Psoas muscle (tissue), 8 donors: Measurements from ENCODE around the gene CARD19. TPM values are rescaled to one million over a fixed set of nuclear protein-coding genes. Genes with fewer than 3 reads are reported as not detected.

Experiments
- ATAC-seq, 4 donors: fragments of 200-7000 bp; cut with Tn5 transposase; one replicate each; pipeline ENCODE4 v1.9.1; 2020; ENCODE audit warnings: moderate library complexity in 3 of 4, mild to moderate bottlenecking in 2 of 4
- DNase-seq, 2 donors: peaks; one replicate each; pipeline ENCODE4 v3.0.0-alpha.2; 2020
- H3K27ac ChIP-seq: fragments of 200-600 bp; one replicate; pipeline ENCODE4 v1.8.0; 2022
- H3K27me3 ChIP-seq, 3 donors: fragments of 200-600 bp in 1 of 3; one replicate each; pipeline versions ENCODE4 v1.6.1 to v1.8.0; 2013 to 2022; ENCODE audit warnings: low read length in 2 of 3, mild to moderate bottlenecking in 2 of 3, moderate library complexity in 1 of 3; ENCODE audit not compliant: insufficient read depth in 3 of 3
- H3K36me3 ChIP-seq, 2 donors: fragments of 200-600 bp in 1 of 2; one replicate each; pipeline versions ENCODE4 v1.6.1 to v1.8.0; 2013 to 2022; ENCODE audit warnings: low read depth in 1 of 2, mild to moderate bottlenecking in 1 of 2, moderate library complexity in 1 of 2; ENCODE audit not compliant: insufficient read depth in 1 of 2
- H3K4me1 ChIP-seq: fragments of 200-600 bp; one replicate; pipeline ENCODE4 v1.8.0; 2022
- H3K4me3 ChIP-seq: fragments of 200-600 bp; one replicate; pipeline ENCODE4 v1.8.0; 2022; ENCODE audit warnings: mild to moderate bottlenecking
- H3K9me3 ChIP-seq: fragments of 200-600 bp; one replicate; pipeline ENCODE4 v1.8.0; 2022
- CTCF ChIP-seq: fragments of 200-600 bp; IDR thresholded peaks from one replicate; pipeline ENCODE4 v1.8.0; 2022; ENCODE audit warnings: antibody characterized with exemption
- whole genome bisulfite sequencing, 3 donors: extraction: QIAGEN DNeasy Blood & Tissue Kit; methylation state at CpG; one replicate each; pipeline versions ENCODE4 v1.1.6 to v1.1.7; 2013; 5-methylcytosine and 5-hydroxymethylcytosine counted together
- intact Hi-C, 2 donors: fragments of 100-400 bp; cut with DNase I; formaldehyde crosslinking; loops; one replicate each; pipeline versions ENCODE4 v1.11.0 to v1.14.2; 2022
- long read RNA-seq, 2 donors: library from polyadenylated mRNA; unstranded; transcript quantifications; one replicate each; pipeline ENCODE4 v2.0.0, GENCODE V29; 2021
- polyA plus RNA-seq, 3 donors: library from polyadenylated mRNA; stranded (reverse); fragments of 200-250 nt; gene quantifications; one replicate each; pipeline ENCODE4 v1.2.3, GENCODE V29; 2013
- total RNA-seq, 4 donors: library from RNA; stranded (reverse); fragmentation: NEBNext Ultra II Directional in 2 of 4; extraction: Animal tissue kit (Norgen Biotek cat#: 25700) in 2 of 4; gene quantifications; one replicate each; pipeline versions ENCODE4 v1.2.1 to v1.2.4, GENCODE V29; 2021 to 2023
- donor health status: healthy with polysubstance abuse.
- donor health status: DM: no; HTN: no; CAD: no; lungs with moderate emphysema.
- donor health status: Bipolar disorder and iron deficiency.
- donor health status: healthy.
- donor health status: DM: yes; HTN: yes; CAD: no.
- donor health status: DM: no; HTN: no; CAD: no.
- donor health status: DM: no; HTN: no; CAD: no.
- donor health status: DM: yes; HTN: yes; CAD: no.

The CARD19 gene
- total RNA-seq (10 to 100 TPM; 27.9 to 46.7 (median 38.2) TPM), polyA plus RNA-seq (10 to 100 TPM; 62.1 to 86.3 (median 66.1) TPM)
- long read RNA-seq, donor 1, transcript CARD19-201 (6 exons, 855 nt): major isoform, 7 of 19 reads
- long read RNA-seq, donor 1, transcript CARD19-207 (6 exons, 759 nt): minor isoform, 5 of 19 reads
- long read RNA-seq, donor 1, partial matches to known transcripts: 0 of 19 reads
- long read RNA-seq, donor 1, other reads (novel, unspliced or antisense): 3 of 19 reads
- long read RNA-seq, donor 2, transcript CARD19-207 (6 exons, 759 nt): minor isoform, 7 of 37 reads
- long read RNA-seq, donor 2, transcript CARD19-201 (6 exons, 855 nt): major isoform, 12 of 37 reads
- long read RNA-seq, donor 2, partial matches to known transcripts: 0 of 37 reads
- long read RNA-seq, donor 2, other reads (novel, unspliced or antisense): 13 of 37 reads

- H3K36me3 ChIP-seq: no peaks in the 10 kb centered on the region
- H3K4me1 ChIP-seq: peaks cover 32% of the 10 kb centered on the region
- no peaks in the 10 kb centered on the region for H3K27me3 ChIP-seq
- no peak for TF ChIP-seq CTCF
- intact Hi-C loops: loop anchor here in 1 of 2 donors (10.0 kb wide), 2 partner anchors 91 to 359 kb away; partner anchors contain the start of genes FAM120A and FAM120AOS
- DNase-seq (peak in 1 of 2 donors; percentile 85), ATAC-seq (peak; percentile 13 to 34 (median 18))
- peak within 1 kb of the TSS; percentile 99 for H3K4me3 ChIP-seq
- H3K9me3 ChIP-seq: peaks cover 5% of the 10 kb centered on the region
- peak within 1 kb of the TSS; percentile 98 for H3K27ac ChIP-seq
- 0 to 2% (median 0%) methylated on average over 25 to 65 of the region's 65 CpGs for WGBS, 3 donors
Measured at GRCh38 chr9:93096131-93096802, at the start of gene CARD19. TSS of gene CARD19 (plus strand) at chr9:93096217. CDS start at chr9:93096346, 129 bp downstream.

- no peak for ATAC-seq
- H3K36me3 ChIP-seq: no peaks in the 10 kb centered on the region
- no peaks in the 10 kb centered on the region for H3K27me3 ChIP-seq
- H3K9me3 ChIP-seq: no peaks in the 10 kb centered on the region
- no peaks in the 10 kb centered on the region for H3K4me1 ChIP-seq
- peak in 1 of 2 donors; percentile 15 for DNase-seq
- H3K27ac ChIP-seq: no peak overlapping the region
- no peak for TF ChIP-seq CTCF
- 57 to 65% (median 60%) methylated on average over 8 of the region's 8 CpGs for WGBS, 3 donors
- H3K4me3 ChIP-seq: no peak overlapping the region
- intact Hi-C loops: no loop called here
Measured at GRCh38 chr9:93048566-93049448, 47.2 kb upstream of the CARD19 start.

GRCh38 chr9:93049491-93049890 lies 46.5 kb upstream of the CARD19 start:
- Histone ChIP-seq H3K27ac (no peak overlapping the region), H3K9me3 (no peaks in the 10 kb centered on the region), H3K4me3 (no peak overlapping the region), H3K27me3 (no peaks in the 10 kb centered on the region), H3K36me3 (no peaks in the 10 kb centered on the region), H3K4me1 (no peaks in the 10 kb centered on the region)
- ATAC-seq: no peak
- TF ChIP-seq CTCF: no peak
- peak in 1 of 2 donors; percentile 12 for DNase-seq
- 67 to 73% (median 72%) methylated on average over 4 of the region's 4 CpGs for WGBS, 3 donors
- intact Hi-C loops: no loop called here

GRCh38 chr9:93050231-93050630 lies 45.8 kb upstream of the CARD19 start:
- Histone ChIP-seq H3K4me1 (no peaks in the 10 kb centered on the region), H3K27me3 (no peaks in the 10 kb centered on the region), H3K9me3 (no peaks in the 10 kb centered on the region), H3K27ac (no peak overlapping the region), H3K4me3 (no peak overlapping the region), H3K36me3 (no peaks in the 10 kb centered on the region)
- intact Hi-C loops: no loop called here
- TF ChIP-seq CTCF: no peak
- WGBS, 3 donors: 92 to 99% (median 95%) methylated on average over 4 of the region's 4 CpGs
- DNase-seq (no peak), ATAC-seq (no peak)
